ENCODE results near the gene FARP2. TPM values are rescaled to one million over a fixed set of nuclear protein-coding genes. Genes with fewer than 3 reads are reported as not detected.
A peak's percentile ranks its signal among the peaks of the same experiment; 100 is the strongest.

The FARP2 gene
- total and polyA plus RNA-seq, 2 of the 13 experiments (the other 11 are each of a cell fraction or from before 2014, with no cell fraction given): 28.0 to 45.4 TPM

GRCh38 chr2:241506793-241507429, 150.8 kb downstream of the FARP2 start (continued):
- TF ChIP-seq TERF1 (CRISPR knock-in tag; IDR thresholded peaks at IDR 0.05): no peak
- peak; percentile 26 for TF ChIP-seq TBX2 (CRISPR knock-in tag; IDR thresholded peaks at IDR 0.05; ENCODE audit: borderline replicate concordance)
- TF ChIP-seq KAT8 (CRISPR knock-in tag; IDR thresholded peaks at IDR 0.05): peak; percentile 4; the same call in 1 of the 2 replicates
- TF ChIP-seq ZMYM3 (CRISPR knock-in tag; IDR thresholded peaks at IDR 0.05): 0 out of 2 replicates have a peak, but pooled peaks have one; percentile 5
- TF ChIP-seq ZNF33A (CRISPR knock-in tag; IDR thresholded peaks at IDR 0.05; ENCODE audit: borderline replicate concordance): peak; percentile 43; the same call in 1 of the 2 replicates
- 0 out of 2 replicates have a peak, but pooled peaks have one; percentile 25 for TF ChIP-seq AKAP8 (CRISPR knock-in tag; IDR thresholded peaks at IDR 0.05)
- 0 out of 2 replicates have a peak, but pooled peaks have one; percentile 15 for TF ChIP-seq ZNF138 (CRISPR knock-in tag; IDR thresholded peaks at IDR 0.05; ENCODE audit: low read depth)
- TF ChIP-seq ZSCAN25 (CRISPR knock-in tag; IDR thresholded peaks at IDR 0.05): no peak
- peak; percentile 55 for TF ChIP-seq SRSF1 (optimal IDR thresholded peaks at IDR 0.05; ENCODE audit: low read depth, low read length)
- no peak for TF ChIP-seq ZNF589 (CRISPR knock-in tag; conservative IDR thresholded peaks at IDR 0.05)
- TF ChIP-seq MAZ (IDR thresholded peaks at IDR 0.05; ENCODE audit: borderline replicate concordance, low read depth, low read length): no peak
- peak; percentile 52; the same call in 1 of the 2 replicates for TF ChIP-seq MAZ (CRISPR knock-in tag; IDR thresholded peaks at IDR 0.05; ENCODE audit: low read depth)
- TF ChIP-seq ZNF850 (CRISPR knock-in tag; conservative IDR thresholded peaks at IDR 0.05): 0 out of 2 replicates have a peak, but pooled peaks have one; percentile 66
- TF ChIP-seq BORCS8-MEF2B (CRISPR knock-in tag; IDR thresholded peaks at IDR 0.05): 0 out of 2 replicates have a peak, but pooled peaks have one; percentile 31
- TF ChIP-seq PAXIP1 (CRISPR knock-in tag; conservative IDR thresholded peaks at IDR 0.05): no peak
- 0 out of 2 replicates have a peak, but pooled peaks have one; percentile 16 for TF ChIP-seq SNAPC2 (CRISPR knock-in tag; IDR thresholded peaks at IDR 0.05)

Data from HepG2 (cell line).